SHP77 treated with DMSO at 0.1 percent for 48 hours (cell line): ENCODE data around the gene PSMA8.
"Not testable (repeated sequence)": the region's sequence is repeated elsewhere in the genome, so short reads cannot be mapped to it uniquely, and the experiment has no call there.

Experiments used
- DNase-seq: peaks from one replicate; lab custom pipeline; 2025; lab: John Stamatoyannopoulos, UW

Gene PSMA8

GRCh38 chr18:26175481-26175880 lies 41.8 kb downstream of the PSMA8 start:
- no peak for DNase-seq

- no peak for DNase-seq
Observed at GRCh38 chr18:26176134-26176533, 42.5 kb downstream of the PSMA8 start.

- no peak for DNase-seq
Observed at GRCh38 chr18:26181343-26181826, 47.7 kb downstream of the PSMA8 start.

GRCh38 chr18:26183395-26184112 lies 49.9 kb downstream of the PSMA8 start:
- DNase-seq: no peak

GRCh38 chr18:26185267-26185666 lies 51.6 kb downstream of the PSMA8 start:
- DNase-seq: no peak

GRCh38 chr18:26190506-26190905 lies 56.8 kb downstream of the PSMA8 start:
- DNase-seq: no peak

- no peak for DNase-seq
Observed at GRCh38 chr18:26192233-26192632, 58.6 kb downstream of the PSMA8 start.

- DNase-seq: no peak
Observed at GRCh38 chr18:26196605-26197004, 62.9 kb downstream of the PSMA8 start.

GRCh38 chr18:26202001-26202400 lies 68.3 kb downstream of the PSMA8 start:
- not testable (repeated sequence) for DNase-seq

GRCh38 chr18:26205318-26205717 lies 71.6 kb downstream of the PSMA8 start:
- DNase-seq: no peak

- no peak for DNase-seq
Observed at GRCh38 chr18:26206488-26206887, 72.8 kb downstream of the PSMA8 start.

GRCh38 chr18:26207937-26208336 lies 74.3 kb downstream of the PSMA8 start:
- DNase-seq: no peak

- DNase-seq: no peak
Observed at GRCh38 chr18:26208977-26209376, 75.3 kb downstream of the PSMA8 start.

GRCh38 chr18:26210147-26210546 lies 76.5 kb downstream of the PSMA8 start:
- DNase-seq: no peak

- DNase-seq: no peak
Observed at GRCh38 chr18:26215247-26215970, 81.7 kb downstream of the PSMA8 start.

- no peak for DNase-seq
Observed at GRCh38 chr18:26225022-26225693, 91.5 kb downstream of the PSMA8 start.

- DNase-seq: no peak
Observed at GRCh38 chr18:26225915-26226228, 92.2 kb downstream of the PSMA8 start.

- DNase-seq: peak; percentile 79
Observed at GRCh38 chr18:26226229-26227050, 92.8 kb downstream of the PSMA8 start, which contains the start of gene TAF4B. Gene TAF4B, plus strand, starts transcription at chr18:26226445. Its CDS starts 489 bp downstream, at chr18:26226934.

GRCh38 chr18:26227051-26227670 lies 93.5 kb downstream of the PSMA8 start:
- no peak for DNase-seq

- DNase-seq: no peak
Observed at GRCh38 chr18:26228562-26229260, 95.0 kb downstream of the PSMA8 start.

- DNase-seq: no peak
Observed at GRCh38 chr18:26230497-26230896, 96.8 kb downstream of the PSMA8 start.
